IMR-90 (cell line): Measurements from ENCODE around the gene CBX5.

Source experiments
- BHLHE40 ChIP-seq: fragments of 150-350 bp; IDR thresholded peaks from 2 replicates; pipeline ENCODE4 v1.6.1; 2016; ENCODE audit warnings: mild to moderate bottlenecking, low read depth, low read length
- CEBPB ChIP-seq: IDR thresholded peaks from 2 replicates; pipeline ENCODE4 v1.6.1; 2012; ENCODE audit warnings: low read depth, low read length, improper control_type of control experiment
- CTCF ChIP-seq: conservative IDR thresholded peaks from 2 replicates; pipeline ENCODE4 v1.5.1; 2012; ENCODE audit warnings: mild to moderate bottlenecking, low read depth, low read length, improper control_type of control experiment
- FOS ChIP-seq: fragments of 150-350 bp; IDR thresholded peaks from 2 replicates; pipeline ENCODE4 v1.6.1; 2016; ENCODE audit warnings: low read depth, low read length
- MAFK ChIP-seq: IDR thresholded peaks from 2 replicates; pipeline ENCODE4 v1.6.1; 2012; ENCODE audit warnings: low read depth, low read length, improper control_type of control experiment
- POLR2A ChIP-seq: IDR thresholded peaks from 2 replicates; pipeline ENCODE4 v1.6.1; 2012; ENCODE audit warnings: mild to moderate bottlenecking, low read depth, low read length
- RFX5 ChIP-seq: IDR thresholded peaks from 2 replicates; pipeline ENCODE4 v1.8.0; 2012; ENCODE audit warnings: low read depth, mild to moderate bottlenecking, low read length, moderate library complexity

GRCh38 chr12:54240971-54241588 lies 38.8 kb downstream of the CBX5 start:
- TF ChIP-seq RFX5 (no peak), POLR2A (no peak), CTCF (no peak), MAFK (no peak), BHLHE40 (no peak), FOS (no peak), CEBPB (no peak)
